Lung (tissue), 12 donors: ENCODE data around the gene P2RY6. TPM values are rescaled to one million over a fixed set of nuclear protein-coding genes. Genes with fewer than 3 reads are reported as not detected.

Source experiments
- ATAC-seq: fragments of 200-7000 bp; cut with Tn5 transposase; one replicate; pipeline ENCODE4 v1.9.1; 2020; ENCODE audit warnings: moderate number of reproducible peaks; ENCODE audit not compliant: insufficient read depth, low FRiP score
- DNase-seq, 3 donors: peaks; one replicate each; pipeline ENCODE4 v3.0.0-alpha.2; 2013 to 2017
- H3K27ac ChIP-seq, 2 donors: one replicate each; pipeline ENCODE4 v1.5.1; 2013; ENCODE audit warnings: mild to moderate bottlenecking in 2 of 2, moderate library complexity in 2 of 2, control low read depth in 1 of 2, inconsistent platforms in 1 of 2, low read depth in 1 of 2, low read length in 1 of 2
- H3K27me3 ChIP-seq, 3 donors: one replicate each; pipeline ENCODE4 v1.5.1; 2013; ENCODE audit warnings: low read length in 2 of 3; ENCODE audit not compliant: control insufficient read depth in 3 of 3, insufficient read depth in 3 of 3
- H3K36me3 ChIP-seq, 4 donors: one replicate each; pipeline ENCODE4 v1.5.1; 2013; ENCODE audit warnings: low read length in 4 of 4, mild to moderate bottlenecking in 1 of 4, moderate library complexity in 1 of 4; ENCODE audit not compliant: control insufficient read depth in 4 of 4, insufficient read depth in 4 of 4
- H3K4me1 ChIP-seq, 5 donors: one replicate each; pipeline ENCODE4 v1.5.1; 2013; ENCODE audit warnings: low read length in 5 of 5, mild to moderate bottlenecking in 2 of 5, moderate library complexity in 1 of 5; ENCODE audit not compliant: control insufficient read depth in 5 of 5, insufficient read depth in 5 of 5
- H3K4me3 ChIP-seq: one replicate; pipeline ENCODE4 v1.5.1; 2013; ENCODE audit warnings: mild to moderate bottlenecking, control low read depth, moderate library complexity
- H3K9ac ChIP-seq, 2 donors: one replicate each; pipeline ENCODE4 v1.5.1; 2013; ENCODE audit warnings: low read length in 2 of 2, control low read depth in 1 of 2; ENCODE audit not compliant: insufficient read depth in 1 of 2
- H3K9me3 ChIP-seq, 4 donors: one replicate each; pipeline ENCODE4 v1.5.1; 2013; ENCODE audit warnings: low read length in 3 of 4, mild to moderate bottlenecking in 1 of 4, moderate library complexity in 1 of 4; ENCODE audit not compliant: control insufficient read depth in 4 of 4, insufficient read depth in 3 of 4
- CTCF ChIP-seq: IDR thresholded peaks from 2 replicates; pipeline ENCODE4 v1.5.1; 2012; ENCODE audit warnings: mild to moderate bottlenecking; ENCODE audit errors: control extremely low read depth, extremely low read depth
- WGBS, 2 donors: extraction: QIAGEN DNeasy Blood & Tissue Kit; methylation state at CpG; one replicate each; pipeline ENCODE4 v1.1.7; 2013; 5-methylcytosine and 5-hydroxymethylcytosine counted together
- polyA plus RNA-seq, 2 donors: library from polyadenylated mRNA; stranded (reverse); fragments of 200-250 nt; gene quantifications; one replicate each; pipeline ENCODE4 v1.2.1, GENCODE V29; 2013
- total RNA-seq, 2 donors: library from RNA; depleted of rRNA in 1 of 2; stranded (reverse); fragments of >200 nt in 1 of 2; gene quantifications; one replicate each; pipeline ENCODE4 v1.2.1, GENCODE V29; 2014 to 2021
- donor health status: control.
- donor health status: control.
- donor health status: Bipolar disorder and iron deficiency.
- donor health status: healthy.
- donor health status: DM: yes; HTN: yes; CAD: no.

The P2RY6 gene
- total and polyA plus RNA-seq, 4 donors: 3.0 to 13.0 (median 3.6) TPM

GRCh38 chr11:73320763-73321603, 48.8 kb downstream of the P2RY6 start:
- TF ChIP-seq CTCF: no peak
- Histone ChIP-seq H3K27ac (peak overlapping the region; percentile 27 to 84), H3K4me1 (peaks cover 32 to 91% (median 68%) of the 10 kb centered on the region in 5 donors), H3K9ac (peak overlapping the region in 1 of 2 donors; percentile 55), H3K9me3 (no peaks in the 10 kb centered on the region), H3K36me3 (peaks cover 0 to 6% (median 1%) of the 10 kb centered on the region in 4 donors), H3K4me3 (no peak overlapping the region), H3K27me3 (no peaks in the 10 kb centered on the region)
- peak in 1 of 3 donors; percentile 43 for DNase-seq
- WGBS, 2 donors: 37 to 39% methylated on average over 10 of the region's 10 CpGs
- no peak for ATAC-seq

GRCh38 chr11:73321604-73322381, 49.7 kb downstream of the P2RY6 start:
- DNase-seq: peak; percentile 86 to 92 (median 86)
- Histone ChIP-seq H3K4me3 (no peak overlapping the region), H3K9ac (peak overlapping the region in 1 of 2 donors; percentile 55), H3K36me3 (peaks cover 0 to 6% (median 1%) of the 10 kb centered on the region in 4 donors), H3K4me1 (peaks cover 25 to 84% (median 62%) of the 10 kb centered on the region in 5 donors), H3K27me3 (no peaks in the 10 kb centered on the region), H3K9me3 (no peaks in the 10 kb centered on the region), H3K27ac (peak overlapping the region; percentile 68 to 84)
- 10 to 21% methylated on average over 10 of the region's 10 CpGs for WGBS, 2 donors
- no peak for TF ChIP-seq CTCF
- no peak for ATAC-seq

GRCh38 chr11:73322382-73323306, 50.5 kb downstream of the P2RY6 start:
- H3K36me3 ChIP-seq: peaks cover 0 to 6% (median 1%) of the 10 kb centered on the region in 4 donors
- peak overlapping the region; percentile 68 to 84 for H3K27ac ChIP-seq
- DNase-seq (peak; percentile 66 to 81 (median 70)), ATAC-seq (no peak)
- no peaks in the 10 kb centered on the region for H3K27me3 ChIP-seq
- H3K9ac ChIP-seq: peak overlapping the region in 1 of 2 donors; percentile 57
- WGBS, 2 donors: 54 to 60% methylated on average over 7 of the region's 7 CpGs
- peaks cover 24 to 77% (median 55%) of the 10 kb centered on the region in 5 donors for H3K4me1 ChIP-seq
- no peaks in the 10 kb centered on the region for H3K9me3 ChIP-seq
- no peak for TF ChIP-seq CTCF
- H3K4me3 ChIP-seq: no peak overlapping the region
